Left forelimb (tissue), 1 donor: ENCODE results near the gene ARFIP1.
"Not testable (repeated sequence)": the region's sequence is repeated elsewhere in the genome, so short reads cannot be mapped to it uniquely, and the experiment has no call there.

ENCODE experiments used
- DNase-seq: peaks from one replicate; pipeline ENCODE4 v3.0.0-alpha.2; 2018; ENCODE audit warnings: low spot score

Gene ARFIP1

GRCh38 chr4:152785639-152786615 lies 6.2 kb downstream of the ARFIP1 start:
- DNase-seq: no peak

GRCh38 chr4:152786627-152787026 lies 6.9 kb downstream of the ARFIP1 start:
- no peak for DNase-seq

GRCh38 chr4:152795891-152796290 lies 16.1 kb downstream of the ARFIP1 start:
- no peak for DNase-seq

- DNase-seq: no peak
Measured at GRCh38 chr4:152803541-152803940, 23.8 kb downstream of the ARFIP1 start.

- no peak for DNase-seq
Measured at GRCh38 chr4:152805071-152805650, 25.4 kb downstream of the ARFIP1 start.

GRCh38 chr4:152805818-152806217 lies 26.1 kb downstream of the ARFIP1 start:
- DNase-seq: no peak

- no peak for DNase-seq
Measured at GRCh38 chr4:152806501-152807125, 26.9 kb downstream of the ARFIP1 start.

- no peak for DNase-seq
Measured at GRCh38 chr4:152807294-152807829, 27.6 kb downstream of the ARFIP1 start.

GRCh38 chr4:152808670-152809069 lies 28.9 kb downstream of the ARFIP1 start:
- DNase-seq: no peak

- DNase-seq: no peak
Measured at GRCh38 chr4:152810715-152811287, 31.0 kb downstream of the ARFIP1 start.

GRCh38 chr4:152815078-152815477 lies 35.3 kb downstream of the ARFIP1 start:
- DNase-seq: no peak

- DNase-seq: no peak
Measured at GRCh38 chr4:152817331-152817730, 37.6 kb downstream of the ARFIP1 start.

GRCh38 chr4:152819026-152819645 lies 39.4 kb downstream of the ARFIP1 start:
- DNase-seq: no peak

- DNase-seq: no peak
Measured at GRCh38 chr4:152820073-152820472, 40.3 kb downstream of the ARFIP1 start.

GRCh38 chr4:152822323-152822722 lies 42.6 kb downstream of the ARFIP1 start:
- DNase-seq: no peak

- no peak for DNase-seq
Measured at GRCh38 chr4:152824561-152824960, 44.8 kb downstream of the ARFIP1 start.

GRCh38 chr4:152825336-152825735 lies 45.6 kb downstream of the ARFIP1 start:
- DNase-seq: no peak

- no peak for DNase-seq
Measured at GRCh38 chr4:152828122-152828521, 48.4 kb downstream of the ARFIP1 start.

- no peak for DNase-seq
Measured at GRCh38 chr4:152831416-152831815, 51.7 kb downstream of the ARFIP1 start.

GRCh38 chr4:152836936-152837335 lies 57.2 kb downstream of the ARFIP1 start:
- DNase-seq: no peak

GRCh38 chr4:152839729-152840128 lies 60.0 kb downstream of the ARFIP1 start:
- not testable (repeated sequence) for DNase-seq
